ENCODE data around the gene CNTNAP5.

Gene CNTNAP5

DNA sequence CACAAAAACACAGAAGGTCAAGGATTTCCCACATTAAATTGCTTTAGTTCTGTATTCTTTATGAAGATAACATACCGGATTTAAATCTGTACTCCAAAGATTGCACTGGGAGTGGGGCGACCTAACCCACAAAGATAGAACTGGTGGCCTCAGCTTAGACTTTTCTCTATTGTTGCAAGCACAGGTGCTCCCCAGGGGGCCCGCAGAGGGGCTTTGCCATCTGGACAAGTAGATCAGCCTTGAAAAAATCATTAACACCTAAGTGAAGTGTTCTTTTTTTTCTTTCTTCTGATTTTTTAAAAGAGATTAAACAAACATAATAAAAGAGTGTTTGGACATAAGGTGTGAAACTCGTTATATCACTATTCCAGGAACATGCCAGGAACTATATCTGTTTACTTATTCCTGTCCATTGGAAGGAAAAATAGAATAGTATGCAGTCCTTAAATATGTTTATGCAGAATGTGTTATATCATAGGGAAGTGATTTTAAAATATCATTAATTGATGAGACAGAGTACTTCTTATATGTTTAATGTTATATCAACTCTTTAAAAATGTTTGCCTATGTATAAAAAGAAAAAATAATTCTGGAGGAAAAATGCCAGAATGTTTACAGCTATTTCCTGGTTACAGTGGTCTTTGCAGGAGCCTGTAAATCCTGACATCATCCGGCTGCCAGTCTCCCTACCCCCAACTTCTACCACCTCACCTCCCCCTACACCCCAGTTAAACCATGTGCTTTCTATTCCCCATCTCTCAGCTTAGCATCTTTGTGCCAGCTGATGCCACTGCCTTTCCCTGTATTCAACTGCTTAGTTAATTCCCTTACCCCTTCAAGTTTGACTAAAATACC, 679.2 kb downstream of the CNTNAP5 start:
- Histone ChIP-seq H3K9me3 (no peaks in the 10 kb centered on the region), H3K36me3 (replicated peaks) (no peaks in the 10 kb centered on the region), H3K4me1 (no peaks in the 10 kb centered on the region), H3K4me3 (no peak overlapping the region), H3K27me3 (ENCODE audit: low read depth) (no peaks in the 10 kb centered on the region)
- DNase-seq (ENCODE audit: low spot score in 2 of 2): no peak
- in situ Hi-C loops (cut with MboI; ENCODE audit: low sequenced_read_pairs): no loop called here

GRCh38 chr2:124708661-124709060, 683.6 kb downstream of the CNTNAP5 start:
- Histone ChIP-seq H3K9me3 (no peaks in the 10 kb centered on the region), H3K4me3 (no peak overlapping the region), H3K27me3 (ENCODE audit: low read depth) (no peaks in the 10 kb centered on the region), H3K4me1 (no peaks in the 10 kb centered on the region), H3K36me3 (replicated peaks) (no peaks in the 10 kb centered on the region)
- in situ Hi-C loops (cut with MboI; ENCODE audit: low sequenced_read_pairs): no loop called here
- no peak for DNase-seq (ENCODE audit: low spot score in 2 of 2)

GRCh38 chr2:124713969-124714368, 688.9 kb downstream of the CNTNAP5 start:
- H3K27me3 ChIP-seq (ENCODE audit: low read depth): no peaks in the 10 kb centered on the region
- no peak for DNase-seq (ENCODE audit: low spot score in 2 of 2)
- in situ Hi-C loops (cut with MboI; ENCODE audit: low sequenced_read_pairs): no loop called here
- H3K4me3 ChIP-seq: no peak overlapping the region
- no peaks in the 10 kb centered on the region for H3K4me1 ChIP-seq
- no peaks in the 10 kb centered on the region for H3K36me3 ChIP-seq (replicated peaks)
- no peaks in the 10 kb centered on the region for H3K9me3 ChIP-seq

- H3K27me3 ChIP-seq (ENCODE audit: low read depth): no peaks in the 10 kb centered on the region
- no peaks in the 10 kb centered on the region for H3K36me3 ChIP-seq (replicated peaks)
- H3K9me3 ChIP-seq: no peaks in the 10 kb centered on the region
- DNase-seq (ENCODE audit: low spot score in 2 of 2): no peak
- H3K4me3 ChIP-seq: no peak overlapping the region
- no peaks in the 10 kb centered on the region for H3K4me1 ChIP-seq
- in situ Hi-C loops (cut with MboI; ENCODE audit: low sequenced_read_pairs): no loop called here
Measured at GRCh38 chr2:124725187-124725586, 700.1 kb downstream of the CNTNAP5 start.

DNA sequence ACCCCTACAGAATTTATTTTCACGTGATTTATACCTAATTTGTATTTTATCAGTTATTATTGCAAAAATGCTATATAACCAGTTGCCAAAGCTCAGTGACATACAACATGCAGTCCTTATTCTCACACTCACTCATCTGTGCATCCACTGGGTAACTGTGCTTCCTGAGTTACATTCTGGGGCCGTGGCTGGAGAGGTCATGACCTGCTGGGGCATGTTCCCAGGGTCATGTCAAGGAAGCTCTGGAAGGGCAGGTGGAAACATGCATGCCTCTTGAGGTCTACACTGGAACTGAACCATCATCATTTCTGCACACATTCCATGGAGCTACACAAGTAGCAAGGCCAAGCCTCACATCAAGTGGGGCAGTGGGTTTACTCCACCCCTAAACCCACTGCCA, 715.5 kb downstream of the CNTNAP5 start:
- Histone ChIP-seq H3K36me3 (replicated peaks) (no peaks in the 10 kb centered on the region), H3K4me1 (no peaks in the 10 kb centered on the region)
- in situ Hi-C loops (cut with MboI; ENCODE audit: low sequenced_read_pairs): no loop called here

DNA sequence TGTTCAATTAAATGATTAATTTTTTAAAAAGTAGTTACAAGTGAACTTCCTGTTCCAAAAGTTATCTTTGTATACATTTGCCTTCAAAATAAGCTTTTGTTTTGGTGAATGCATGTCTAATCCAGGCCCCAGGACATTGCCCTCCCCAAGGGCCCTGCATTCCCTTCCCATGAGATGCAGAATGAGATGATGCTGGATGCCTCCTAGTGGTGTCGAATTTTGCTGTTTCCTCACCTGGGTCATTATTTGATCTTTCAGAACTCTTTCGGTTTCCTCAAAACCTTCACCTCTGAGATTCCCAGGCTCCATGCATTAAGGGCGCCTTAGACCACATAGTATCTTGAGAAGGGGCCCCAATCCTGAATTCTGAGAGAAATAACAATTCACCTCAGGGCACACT, 728.8 kb downstream of the CNTNAP5 start:
- in situ Hi-C loops (cut with MboI; ENCODE audit: low sequenced_read_pairs): no loop called here
- Histone ChIP-seq H3K36me3 (replicated peaks) (no peaks in the 10 kb centered on the region), H3K9me3 (no peaks in the 10 kb centered on the region), H3K4me3 (no peak overlapping the region), H3K27me3 (ENCODE audit: low read depth) (no peaks in the 10 kb centered on the region), H3K4me1 (no peaks in the 10 kb centered on the region)
- no peak for DNase-seq (ENCODE audit: low spot score in 2 of 2)

More for the DNA sequence above, 715.5 kb downstream of the CNTNAP5 start:
- Histone ChIP-seq H3K4me3 (no peak overlapping the region), H3K9me3 (no peaks in the 10 kb centered on the region; the same call in 1 of the 2 replicates), H3K27me3 (ENCODE audit: low read depth) (no peaks in the 10 kb centered on the region)
- no peak for DNase-seq (ENCODE audit: low spot score in 2 of 2)

DNA sequence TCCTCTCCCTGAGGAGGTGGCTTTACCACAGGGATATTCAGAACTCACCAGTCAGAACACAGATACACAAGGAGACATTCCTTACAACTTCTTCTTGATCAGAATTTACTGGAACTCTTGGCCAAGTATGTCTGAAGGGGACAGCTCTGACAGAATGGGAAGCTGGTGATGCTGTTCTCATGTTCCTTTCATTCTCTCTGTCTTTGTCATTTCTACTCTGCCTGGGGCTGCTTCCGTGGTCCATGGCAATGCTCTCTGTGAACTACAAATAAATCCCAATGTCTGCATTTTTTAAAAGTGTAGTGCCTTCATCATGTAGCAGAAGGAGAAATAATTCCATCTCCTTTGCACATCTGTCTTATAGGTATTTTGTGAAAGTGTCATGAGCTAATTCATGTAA, 730.3 kb downstream of the CNTNAP5 start:
- H3K4me3 ChIP-seq: no peak overlapping the region
- DNase-seq (ENCODE audit: low spot score in 2 of 2): no peak
- no peaks in the 10 kb centered on the region for H3K36me3 ChIP-seq (replicated peaks)
- no peaks in the 10 kb centered on the region for H3K9me3 ChIP-seq
- no peaks in the 10 kb centered on the region for H3K4me1 ChIP-seq
- in situ Hi-C loops (cut with MboI; ENCODE audit: low sequenced_read_pairs): no loop called here
- H3K27me3 ChIP-seq (ENCODE audit: low read depth): no peaks in the 10 kb centered on the region

- Histone ChIP-seq H3K36me3 (replicated peaks) (no peaks in the 10 kb centered on the region), H3K27me3 (ENCODE audit: low read depth) (no peaks in the 10 kb centered on the region), H3K4me3 (no peak overlapping the region), H3K9me3 (no peaks in the 10 kb centered on the region), H3K4me1 (no peaks in the 10 kb centered on the region)
- no peak for DNase-seq (ENCODE audit: low spot score in 2 of 2)
- in situ Hi-C loops (cut with MboI; ENCODE audit: low sequenced_read_pairs): no loop called here
Measured at GRCh38 chr2:124756048-124756447, 731.0 kb downstream of the CNTNAP5 start.

GRCh38 chr2:124762388-124762787, 737.3 kb downstream of the CNTNAP5 start:
- no peaks in the 10 kb centered on the region for H3K4me1 ChIP-seq
- in situ Hi-C loops (cut with MboI; ENCODE audit: low sequenced_read_pairs): no loop called here
- H3K27me3 ChIP-seq (ENCODE audit: low read depth): no peaks in the 10 kb centered on the region
- no peak overlapping the region for H3K4me3 ChIP-seq
- DNase-seq (ENCODE audit: low spot score in 2 of 2): no peak
- H3K9me3 ChIP-seq: no peaks in the 10 kb centered on the region
- H3K36me3 ChIP-seq (replicated peaks): no peaks in the 10 kb centered on the region

DNA sequence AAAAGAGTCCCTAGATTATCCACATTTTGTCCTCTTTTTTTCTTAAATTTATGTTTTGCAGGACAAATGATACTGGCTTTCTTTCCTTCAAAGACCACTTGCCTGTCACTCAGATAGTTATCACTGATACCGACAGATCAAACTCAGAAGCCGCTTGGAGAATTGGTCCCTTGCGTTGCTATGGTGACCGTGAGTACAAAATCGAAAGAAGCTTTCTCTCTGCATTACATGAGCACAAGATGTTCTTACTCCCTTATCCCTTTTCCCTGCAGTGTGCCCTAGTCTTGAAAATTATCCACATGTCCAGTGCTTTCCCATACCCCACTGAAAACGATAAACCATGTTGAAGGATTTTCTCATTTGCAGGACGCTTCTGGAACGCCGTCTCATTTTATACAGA, 738.5 kb downstream of the CNTNAP5 start:
- DNase-seq (ENCODE audit: low spot score in 2 of 2): no peak
- no peaks in the 10 kb centered on the region for H3K9me3 ChIP-seq
- H3K4me1 ChIP-seq: no peaks in the 10 kb centered on the region
- no peaks in the 10 kb centered on the region for H3K36me3 ChIP-seq (replicated peaks)
- no peaks in the 10 kb centered on the region for H3K27me3 ChIP-seq (ENCODE audit: low read depth)
- no peak overlapping the region for H3K4me3 ChIP-seq
- in situ Hi-C loops (cut with MboI; ENCODE audit: low sequenced_read_pairs): no loop called here

GRCh38 chr2:124774781-124775180, 749.7 kb downstream of the CNTNAP5 start:
- in situ Hi-C loops (cut with MboI; ENCODE audit: low sequenced_read_pairs): no loop called here
- Histone ChIP-seq H3K9me3 (no peaks in the 10 kb centered on the region), H3K4me1 (no peaks in the 10 kb centered on the region), H3K4me3 (no peak overlapping the region), H3K27me3 (ENCODE audit: low read depth) (no peaks in the 10 kb centered on the region), H3K36me3 (replicated peaks) (no peaks in the 10 kb centered on the region)
- DNase-seq (ENCODE audit: low spot score in 2 of 2): no peak

- Histone ChIP-seq H3K9me3 (no peaks in the 10 kb centered on the region), H3K36me3 (replicated peaks) (no peaks in the 10 kb centered on the region), H3K27me3 (ENCODE audit: low read depth) (no peaks in the 10 kb centered on the region), H3K4me1 (no peaks in the 10 kb centered on the region), H3K4me3 (no peak overlapping the region)
- no peak for DNase-seq (ENCODE audit: low spot score in 2 of 2)
- in situ Hi-C loops (cut with MboI; ENCODE audit: low sequenced_read_pairs): no loop called here
Measured at GRCh38 chr2:124776332-124776731, 751.2 kb downstream of the CNTNAP5 start.

DNA sequence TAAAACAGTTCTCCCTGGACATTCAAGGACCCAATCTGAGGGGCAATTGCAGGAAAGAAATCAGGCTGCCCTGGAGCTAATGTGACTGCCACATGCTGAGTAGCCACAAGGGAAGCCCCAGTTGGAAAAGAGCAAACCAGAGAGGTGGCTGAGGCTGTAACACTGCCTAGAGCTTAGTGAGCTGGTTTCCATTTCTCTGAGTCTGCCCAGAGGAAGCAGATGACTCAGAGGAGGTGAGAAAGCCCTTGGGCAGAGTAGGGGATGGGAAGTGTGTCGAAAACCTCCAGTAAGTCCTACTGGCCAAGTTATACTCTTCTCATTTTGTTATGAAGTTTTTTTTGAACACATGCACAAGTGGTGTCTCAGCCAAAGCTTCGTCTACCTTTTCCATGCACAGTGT, 753.0 kb downstream of the CNTNAP5 start:
- Histone ChIP-seq H3K27me3 (ENCODE audit: low read depth) (no peaks in the 10 kb centered on the region), H3K4me1 (no peaks in the 10 kb centered on the region), H3K36me3 (replicated peaks) (no peaks in the 10 kb centered on the region), H3K9me3 (no peaks in the 10 kb centered on the region), H3K4me3 (no peak overlapping the region)
- in situ Hi-C loops (cut with MboI; ENCODE audit: low sequenced_read_pairs): no loop called here
- no peak for DNase-seq (ENCODE audit: low spot score in 2 of 2)

- no peaks in the 10 kb centered on the region for H3K4me1 ChIP-seq
- H3K27me3 ChIP-seq (ENCODE audit: low read depth): no peaks in the 10 kb centered on the region
- in situ Hi-C loops (cut with MboI; ENCODE audit: low sequenced_read_pairs): no loop called here
- H3K9me3 ChIP-seq: no peaks in the 10 kb centered on the region
- DNase-seq (ENCODE audit: low spot score in 2 of 2): no peak
- no peaks in the 10 kb centered on the region for H3K36me3 ChIP-seq (replicated peaks)
- no peak overlapping the region for H3K4me3 ChIP-seq
Measured at GRCh38 chr2:124796647-124797046, 771.6 kb downstream of the CNTNAP5 start.

DNA sequence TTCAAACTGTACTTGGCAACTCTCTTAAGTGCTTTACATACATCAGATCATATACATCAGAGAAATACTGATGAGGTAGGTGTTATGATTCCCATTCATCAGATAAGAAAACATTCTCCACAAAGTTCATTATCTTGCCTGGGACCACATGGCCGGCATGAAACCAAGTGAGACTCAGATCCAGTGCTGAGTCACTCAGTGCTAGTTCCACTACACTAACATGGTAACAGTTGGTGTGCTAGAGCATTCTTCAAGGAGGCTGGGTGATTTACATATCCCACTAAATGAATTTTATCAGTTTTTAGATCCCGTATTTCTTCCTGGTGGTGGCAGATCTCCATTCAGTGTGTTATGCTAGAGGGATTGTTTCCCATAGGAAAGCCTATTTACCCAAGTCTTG, 772.0 kb downstream of the CNTNAP5 start:
- Histone ChIP-seq H3K9me3 (no peaks in the 10 kb centered on the region), H3K36me3 (replicated peaks) (no peaks in the 10 kb centered on the region), H3K4me1 (no peaks in the 10 kb centered on the region), H3K4me3 (no peak overlapping the region), H3K27me3 (ENCODE audit: low read depth) (no peaks in the 10 kb centered on the region)
- no peak for DNase-seq (ENCODE audit: low spot score in 2 of 2)
- in situ Hi-C loops (cut with MboI; ENCODE audit: low sequenced_read_pairs): no loop called here
